HCT116 (cell line): ENCODE results near the gene DDB1. TPM values are rescaled to one million over a fixed set of nuclear protein-coding genes. Genes with fewer than 3 reads are reported as not detected.

Experiments used
- ATAC-seq: fragments of 200-7000 bp; cut with Tn5 transposase; 2 replicates; pipeline ENCODE4 v1.9.1; 2020; ENCODE audit warnings: mild to moderate bottlenecking, moderate library complexity
- BruUV-seq: library from RNA; stranded (reverse); fragments of 400-500 nt; replicated peaks from 2 replicates; lab custom pipeline; 2021; lab: Mats Ljungman, UMichigan
- CTCF ChIA-PET: fragments of 300-600 bp; sonication (Branson Sonifier 250); formaldehyde crosslinking; loops from one replicate; lab custom pipeline; 2021; ENCODE audit warnings: antibody characterized with exemption; lab: Charles Lee
- POLR2A ChIA-PET: fragments of 300-600, 350-600 bp; sonication (Branson Sonifier 250); formaldehyde crosslinking; loops from one replicate; lab custom pipeline; 2021; ENCODE audit warnings: antibody characterized with exemption; lab: Charles Lee
- RAD21 ChIA-PET, 2 experiments: fragments of 300-600 bp; sonication (Branson Sonifier 250); formaldehyde crosslinking; loops; one replicate each; lab custom pipeline; 2023; ENCODE audit warnings: low total read pairs in 2 of 2; ENCODE audit not compliant: uncharacterized antibody in 2 of 2, unreplicated experiment in 2 of 2, low non-redundant PET in 1 of 2; lab: Charles Lee
- DNase-seq: peaks from one replicate; pipeline ENCODE4 v3.0.0-alpha.2; 2010; ENCODE audit warnings: low read depth, low spot score
- H2AFZ ChIP-seq: fragments of 200-600 bp; shearing (Covaris generic), sonication (generic); 2 replicates; pipeline ENCODE4 v1.6.1; 2017; ENCODE audit warnings: low read depth, mixed run types, mixed read lengths, antibody characterized with exemption, low read length; ENCODE audit not compliant: poor library complexity, severe bottlenecking
- H3K27ac ChIP-seq: 2 replicates; pipeline ENCODE4 v1.5.1; 2012; ENCODE audit warnings: low read depth, low read length
- H3K27me3 ChIP-seq: fragments of 200-600 bp; sonication (generic); 2 replicates; pipeline ENCODE4 v1.6.1; 2016; ENCODE audit warnings: mixed run types, low read length, mixed read lengths; ENCODE audit not compliant: insufficient read depth
- H3K36me3 ChIP-seq, 2 experiments: fragments of 200-500 bp in 1 of 2; fragments of 200-600 bp in 1 of 2; sonication (Bioruptor generic) in 1 of 2; sonication (generic) in 1 of 2; 2 replicates each; pipeline versions ENCODE4 v1.5.1 to v1.6.1; 2014 to 2016; ENCODE audit warnings: low read length in 2 of 2, inconsistent platforms in 1 of 2, mixed read lengths in 1 of 2, mixed run types in 1 of 2; ENCODE audit not compliant: insufficient read depth in 2 of 2, control insufficient read depth in 1 of 2
- H3K4me1 ChIP-seq, 2 experiments: fragments of 200-600 bp in 1 of 2; sonication (generic) in 1 of 2; 2 replicates each; pipeline versions ENCODE4 v1.5.1 to v1.6.1; 2012 to 2017; ENCODE audit warnings: low read length in 2 of 2, inconsistent platforms in 1 of 2, mild to moderate bottlenecking in 1 of 2, mixed read lengths in 1 of 2, mixed run types in 1 of 2, moderate library complexity in 1 of 2; ENCODE audit not compliant: insufficient read depth in 2 of 2, control insufficient read depth in 1 of 2
- H3K4me2 ChIP-seq: fragments of 200-600 bp; sonication (generic); 2 replicates; pipeline ENCODE4 v1.6.1; 2017; ENCODE audit warnings: mixed run types, low read length, mixed read lengths
- H3K4me3 ChIP-seq, 2 experiments: fragments of 200-600 bp in 1 of 2; sonication (generic) in 1 of 2; replicated peaks in 1 of 2; 2 replicates each; pipeline ENCODE4 v1.5.1; 2011 to 2016; ENCODE audit warnings: low read length in 2 of 2, control low read depth in 1 of 2, low read depth in 1 of 2, mild to moderate bottlenecking in 1 of 2, mixed read lengths in 1 of 2, mixed run types in 1 of 2
- H3K79me2 ChIP-seq: fragments of 200-600 bp; sonication (generic); 2 replicates; pipeline ENCODE4 v1.6.1; 2017; ENCODE audit warnings: mild to moderate bottlenecking, mixed run types, low read length, moderate library complexity, mixed read lengths; ENCODE audit not compliant: insufficient read depth
- H3K9ac ChIP-seq: fragments of 200-600 bp; sonication (generic); 2 replicates; pipeline ENCODE4 v1.6.1; 2016; ENCODE audit warnings: low read length, mixed read lengths
- H3K9me2 ChIP-seq: fragments of 200-600 bp; sonication (generic), shearing (Covaris generic); 2 replicates; pipeline ENCODE4 v1.6.1; 2017; ENCODE audit warnings: mixed run types, mild to moderate bottlenecking, moderate library complexity; ENCODE audit not compliant: insufficient read depth
- H3K9me3 ChIP-seq, 2 experiments: fragments of 200-500 bp in 1 of 2; fragments of 200-600 bp in 1 of 2; sonication (Bioruptor generic) in 1 of 2; sonication (generic) in 1 of 2; 2 replicates each; pipeline ENCODE4 v1.6.1; 2014 to 2017; ENCODE audit warnings: low read length in 2 of 2, mixed read lengths in 2 of 2, inconsistent platforms in 1 of 2, low read depth in 1 of 2, mild to moderate bottlenecking in 1 of 2, mixed run types in 1 of 2, moderate library complexity in 1 of 2; ENCODE audit not compliant: control insufficient read depth in 1 of 2, insufficient read depth in 1 of 2
- H4K20me1 ChIP-seq: fragments of 200-600 bp; sonication (generic), shearing (Covaris generic); 2 replicates; pipeline ENCODE4 v1.6.1; 2017; ENCODE audit warnings: mixed run types, mild to moderate bottlenecking, moderate library complexity; ENCODE audit not compliant: insufficient read depth
- EZH2phosphoT487 ChIP-seq: fragments of 200-600 bp; IDR thresholded peaks from 2 replicates; pipeline ENCODE4 v1.6.1; 2018; ENCODE audit warnings: antibody characterized with exemption, borderline replicate concordance
- TCF7L2 ChIP-seq: IDR thresholded peaks from 2 replicates; pipeline ENCODE4 v1.7.0; 2011; ENCODE audit warnings: borderline replicate concordance, inconsistent platforms; ENCODE audit not compliant: insufficient read depth, insufficient read length; ENCODE audit errors: extremely low read depth
- intact Hi-C: fragments of 100-400 bp; cut with micrococcal nuclease; formaldehyde crosslinking; loops from 2 replicates; pipeline ENCODE4 v1.10.0; 2022
- total RNA-seq: library from RNA; stranded (reverse); gene quantifications from one replicate; pipeline ENCODE4 v1.2.1, GENCODE V29; 2021; ENCODE audit not compliant: unreplicated experiment
- TF ChIP-seq, protein P1 (sequence below), 3 experiments: fragments of 200-600 bp in 1 of 3; sonication (generic) in 1 of 3; IDR thresholded peaks in 2 of 3; conservative IDR thresholded peaks in 1 of 3; 2 replicates each; pipeline ENCODE4 v1.5.1; 2012 to 2017; ENCODE audit warnings: low read depth in 2 of 3, low read length in 2 of 3, antibody characterized with exemption in 1 of 3, borderline replicate concordance in 1 of 3, control low read depth in 1 of 3, mild to moderate bottlenecking in 1 of 3, mixed read lengths in 1 of 3, mixed run types in 1 of 3, moderate library complexity in 1 of 3; ENCODE audit not compliant: insufficient read depth in 1 of 3
- TF ChIP-seq, protein P2 (sequence below): IDR thresholded peaks from 2 replicates; pipeline ENCODE4 v1.6.1; 2012; ENCODE audit warnings: low read depth

The DDB1 gene
- total RNA-seq, 1 experiment from 2014 or later: 269 TPM

DNA sequence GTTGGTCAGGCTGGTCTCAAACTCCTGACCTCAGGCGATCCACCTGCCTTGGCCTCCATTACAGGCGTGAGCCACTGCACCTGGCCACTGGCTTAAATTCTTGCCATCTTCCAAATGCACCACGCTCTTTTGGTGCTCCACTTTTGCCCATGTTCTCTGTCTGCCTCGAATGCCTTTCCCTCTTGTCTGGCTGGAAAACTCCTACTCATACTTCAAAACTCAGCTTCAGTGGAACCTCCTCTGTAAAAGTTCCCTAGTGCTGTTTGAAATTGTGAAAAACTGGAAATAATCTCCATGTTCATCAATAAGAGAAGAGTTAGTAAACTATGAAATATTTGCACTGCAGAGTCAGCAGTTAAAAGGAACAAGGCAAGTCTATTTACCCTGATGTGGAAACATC is 49.3 kb downstream of the DDB1 start:
- intact Hi-C loops: no loop called here
- Histone ChIP-seq H3K9me2 (no peaks in the 10 kb centered on the region), H3K4me2 (no peak overlapping the region), H3K27me3 (no peaks in the 10 kb centered on the region), H3K4me1 (peaks cover 0 to 7% of the 10 kb centered on the region in 2 experiments; a peak in 2 of 4 replicates), H3K4me3 (no peak overlapping the region), H3K9me3 (no peaks in the 10 kb centered on the region), H4K20me1 (no peaks in the 10 kb centered on the region), H2AFZ (no peak overlapping the region), H3K27ac (no peak overlapping the region), H3K36me3 (no peaks in the 10 kb centered on the region), H3K79me2 (no peaks in the 10 kb centered on the region), H3K9ac (no peak overlapping the region)
- ATAC-seq (no peak), DNase-seq (no peak)
- BruUV-seq: no TSS peak
- TF ChIP-seq EZH2phosphoT487: no peak
- TF ChIP-seq TCF7L2: no peak
- TF ChIP-seq, protein P1, sequence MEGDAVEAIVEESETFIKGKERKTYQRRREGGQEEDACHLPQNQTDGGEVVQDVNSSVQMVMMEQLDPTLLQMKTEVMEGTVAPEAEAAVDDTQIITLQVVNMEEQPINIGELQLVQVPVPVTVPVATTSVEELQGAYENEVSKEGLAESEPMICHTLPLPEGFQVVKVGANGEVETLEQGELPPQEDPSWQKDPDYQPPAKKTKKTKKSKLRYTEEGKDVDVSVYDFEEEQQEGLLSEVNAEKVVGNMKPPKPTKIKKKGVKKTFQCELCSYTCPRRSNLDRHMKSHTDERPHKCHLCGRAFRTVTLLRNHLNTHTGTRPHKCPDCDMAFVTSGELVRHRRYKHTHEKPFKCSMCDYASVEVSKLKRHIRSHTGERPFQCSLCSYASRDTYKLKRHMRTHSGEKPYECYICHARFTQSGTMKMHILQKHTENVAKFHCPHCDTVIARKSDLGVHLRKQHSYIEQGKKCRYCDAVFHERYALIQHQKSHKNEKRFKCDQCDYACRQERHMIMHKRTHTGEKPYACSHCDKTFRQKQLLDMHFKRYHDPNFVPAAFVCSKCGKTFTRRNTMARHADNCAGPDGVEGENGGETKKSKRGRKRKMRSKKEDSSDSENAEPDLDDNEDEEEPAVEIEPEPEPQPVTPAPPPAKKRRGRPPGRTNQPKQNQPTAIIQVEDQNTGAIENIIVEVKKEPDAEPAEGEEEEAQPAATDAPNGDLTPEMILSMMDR (IDR thresholded peaks at IDR 0.05 in 2 of 3, conservative IDR thresholded peaks at IDR 0.05 in 1 of 3; ENCODE audit: borderline replicate concordance in 1 of 3, insufficient read depth in 1 of 3, low read depth in 2 of 3, low read length in 2 of 3): no peak
- TF ChIP-seq, protein P2, sequence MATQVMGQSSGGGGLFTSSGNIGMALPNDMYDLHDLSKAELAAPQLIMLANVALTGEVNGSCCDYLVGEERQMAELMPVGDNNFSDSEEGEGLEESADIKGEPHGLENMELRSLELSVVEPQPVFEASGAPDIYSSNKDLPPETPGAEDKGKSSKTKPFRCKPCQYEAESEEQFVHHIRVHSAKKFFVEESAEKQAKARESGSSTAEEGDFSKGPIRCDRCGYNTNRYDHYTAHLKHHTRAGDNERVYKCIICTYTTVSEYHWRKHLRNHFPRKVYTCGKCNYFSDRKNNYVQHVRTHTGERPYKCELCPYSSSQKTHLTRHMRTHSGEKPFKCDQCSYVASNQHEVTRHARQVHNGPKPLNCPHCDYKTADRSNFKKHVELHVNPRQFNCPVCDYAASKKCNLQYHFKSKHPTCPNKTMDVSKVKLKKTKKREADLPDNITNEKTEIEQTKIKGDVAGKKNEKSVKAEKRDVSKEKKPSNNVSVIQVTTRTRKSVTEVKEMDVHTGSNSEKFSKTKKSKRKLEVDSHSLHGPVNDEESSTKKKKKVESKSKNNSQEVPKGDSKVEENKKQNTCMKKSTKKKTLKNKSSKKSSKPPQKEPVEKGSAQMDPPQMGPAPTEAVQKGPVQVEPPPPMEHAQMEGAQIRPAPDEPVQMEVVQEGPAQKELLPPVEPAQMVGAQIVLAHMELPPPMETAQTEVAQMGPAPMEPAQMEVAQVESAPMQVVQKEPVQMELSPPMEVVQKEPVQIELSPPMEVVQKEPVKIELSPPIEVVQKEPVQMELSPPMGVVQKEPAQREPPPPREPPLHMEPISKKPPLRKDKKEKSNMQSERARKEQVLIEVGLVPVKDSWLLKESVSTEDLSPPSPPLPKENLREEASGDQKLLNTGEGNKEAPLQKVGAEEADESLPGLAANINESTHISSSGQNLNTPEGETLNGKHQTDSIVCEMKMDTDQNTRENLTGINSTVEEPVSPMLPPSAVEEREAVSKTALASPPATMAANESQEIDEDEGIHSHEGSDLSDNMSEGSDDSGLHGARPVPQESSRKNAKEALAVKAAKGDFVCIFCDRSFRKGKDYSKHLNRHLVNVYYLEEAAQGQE: no peak
- ChIA-PET CTCF (no interaction called here), POLR2A (no interaction called here), RAD21 (no interaction called here)
